ENCODE results near the gene PRSS21. TPM values are rescaled to one million over a fixed set of nuclear protein-coding genes. Genes with fewer than 3 reads are reported as not detected.

Gene PRSS21
- polyA plus RNA-seq, 3 donors = 2.1 to 9.0 (median 3.1) TPM

GRCh38 chr16:2785101-2785991 is 31.7 kb upstream of the PRSS21 start:
- DNase-seq = peak in 2 of 3 donors; percentile 23 to 25
- intact Hi-C loops (cut with micrococcal nuclease) = loop anchor here in 1 of 2 donors (5.0 kb wide), 1 partner anchor 37 kb away; no protein-coding TSS in a partner anchor
- Mint-ChIP-seq H3K36me3 (peaks cover 0 to 4% of the 10 kb centered on the region in 2 donors), H3K9me3 (peaks cover 0 to 2% (median 0%) of the 10 kb centered on the region in 7 donors), H3K27ac (no peak overlapping the region), H3K4me1 (peaks cover 19% of the 10 kb centered on the region), H3K27me3 (ENCODE audit: low read depth in 3 of 3) (peaks cover 33 to 68% (median 47%) of the 10 kb centered on the region in 3 donors), H3K4me3 (peak overlapping the region; percentile 77 to 91)
- no peaks in the 10 kb centered on the region for H4K20me1 ChIP-seq (ENCODE audit: insufficient read depth, low read length)
- 8% methylated on average over 71 of the region's 79 CpGs for WGBS (ENCODE audit: insufficient coverage)
- H3K79me2 ChIP-seq (ENCODE audit: insufficient read depth, low read length) = no peaks in the 10 kb centered on the region
- H3K9ac ChIP-seq (ENCODE audit: insufficient read depth, low read length, poor library complexity, severe bottlenecking) = peak overlapping the region; percentile 69
- H3K4me3 ChIP-seq (replicated peaks in 1 of 3; ENCODE audit: low read depth in 2 of 3, low read length in 3 of 3) = peak overlapping the region in 2 of 3 experiments; percentile 38 to 78
- H3K36me3 ChIP-seq (replicated peaks in 1 of 2; ENCODE audit: control insufficient read depth in 1 of 2, insufficient read depth in 2 of 2, low read length in 2 of 2) = no peaks in the 10 kb centered on the region
- peak overlapping the region; percentile 92 for H2AFZ ChIP-seq (ENCODE audit: insufficient read depth, low read depth, low read length, poor library complexity, severe bottlenecking)
- H3K27ac ChIP-seq (ENCODE audit: low read depth in 1 of 2, low read length in 2 of 2) = peak overlapping the region in 1 of 2 donors; percentile 31
- peak; percentile 36 for TF ChIP-seq CTCF (IDR thresholded peaks at IDR 0.05)
- peaks cover 6 to 43% of the 10 kb centered on the region in 2 donors for H3K27me3 ChIP-seq (ENCODE audit: control insufficient read depth in 2 of 2, insufficient read depth in 2 of 2, low read length in 2 of 2)
- H3K9me3 ChIP-seq (replicated peaks in 1 of 2; ENCODE audit: control insufficient read depth in 1 of 2, insufficient read depth in 1 of 2, low read length in 2 of 2) = no peaks in the 10 kb centered on the region
- H3K4me1 ChIP-seq (ENCODE audit: control insufficient read depth in 1 of 2, insufficient read depth in 2 of 2, low read length in 2 of 2) = peaks cover 17 to 22% of the 10 kb centered on the region in 2 donors
- peak overlapping the region; percentile 87 for H3K4me2 ChIP-seq (replicated peaks; ENCODE audit: extremely low read depth, low read length, poor library complexity, severe bottlenecking)

GRCh38 chr16:2786061-2786825 is 30.8 kb upstream of the PRSS21 start:
- Mint-ChIP-seq H3K27me3 (ENCODE audit: low read depth in 3 of 3) (peaks cover 33 to 65% (median 48%) of the 10 kb centered on the region in 3 donors), H3K27ac (peak overlapping the region in 1 of 7 donors; percentile 57), H3K4me3 (peak overlapping the region; percentile 53 to 85), H3K4me1 (peaks cover 23% of the 10 kb centered on the region), H3K9me3 (peaks cover 0 to 2% (median 0%) of the 10 kb centered on the region in 7 donors), H3K36me3 (peaks cover 0 to 4% of the 10 kb centered on the region in 2 donors)
- Histone ChIP-seq H4K20me1 (ENCODE audit: insufficient read depth, low read length) (no peaks in the 10 kb centered on the region), H3K4me1 (ENCODE audit: control insufficient read depth in 1 of 2, insufficient read depth in 2 of 2, low read length in 2 of 2) (peaks cover 17 to 22% of the 10 kb centered on the region in 2 donors), H3K79me2 (ENCODE audit: insufficient read depth, low read length) (no peaks in the 10 kb centered on the region), H3K36me3 (replicated peaks in 1 of 2; ENCODE audit: control insufficient read depth in 1 of 2, insufficient read depth in 2 of 2, low read length in 2 of 2) (no peaks in the 10 kb centered on the region), H3K27me3 (ENCODE audit: control insufficient read depth in 2 of 2, insufficient read depth in 2 of 2, low read length in 2 of 2) (peaks cover 6 to 43% of the 10 kb centered on the region in 2 donors), H3K9ac (ENCODE audit: insufficient read depth, low read length, poor library complexity, severe bottlenecking) (no peak overlapping the region), H3K9me3 (replicated peaks in 1 of 2; ENCODE audit: control insufficient read depth in 1 of 2, insufficient read depth in 1 of 2, low read length in 2 of 2) (no peaks in the 10 kb centered on the region), H2AFZ (ENCODE audit: insufficient read depth, low read depth, low read length, poor library complexity, severe bottlenecking) (no peak overlapping the region), H3K4me3 (replicated peaks in 1 of 3; ENCODE audit: low read depth in 2 of 3, low read length in 3 of 3) (peak overlapping the region in 1 of 3 experiments; percentile 78), H3K4me2 (replicated peaks; ENCODE audit: extremely low read depth, low read length, poor library complexity, severe bottlenecking) (peak overlapping the region; percentile 87), H3K27ac (ENCODE audit: low read depth in 1 of 2, low read length in 2 of 2) (no peak overlapping the region)
- WGBS (ENCODE audit: insufficient coverage) = 87% methylated on average over 5 of the region's 15 CpGs
- DNase-seq = no peak
- intact Hi-C loops (cut with micrococcal nuclease) = loop anchor here (1.0 to 5.0 kb wide), 2 partner anchors 8 to 36 kb away; no protein-coding TSS in a partner anchor
- peak; percentile 1 for TF ChIP-seq CTCF (IDR thresholded peaks at IDR 0.05)
